SJCRH30 (cell line): ENCODE measurements around the gene RNF214. TPM values are rescaled to one million over a fixed set of nuclear protein-coding genes. Genes with fewer than 3 reads are reported as not detected.

Experiments used
- DNase-seq, 2 experiments: peaks; one replicate each; pipeline ENCODE4 v3.0.0-alpha.2; 2015 to 2020
- H3K27ac ChIP-seq: fragments of 250-450 bp; sonication (Bioruptor Pico); 2 replicates; pipeline ENCODE4 v1.5.1; 2020; ENCODE audit warnings: mild to moderate bottlenecking, moderate library complexity
- H3K27me3 ChIP-seq: fragments of 250-450 bp; sonication (Bioruptor Pico); 2 replicates; pipeline ENCODE4 v1.5.1; 2020; ENCODE audit warnings: mild to moderate bottlenecking, moderate library complexity
- H3K36me3 ChIP-seq: fragments of 250-450 bp; sonication (Bioruptor Pico); 2 replicates; pipeline ENCODE4 v1.5.1; 2020; ENCODE audit warnings: mild to moderate bottlenecking, moderate library complexity
- H3K4me1 ChIP-seq: fragments of 250-450 bp; sonication (Bioruptor Pico); 2 replicates; pipeline ENCODE4 v1.5.1; 2020; ENCODE audit warnings: mild to moderate bottlenecking, moderate library complexity
- H3K4me3 ChIP-seq: fragments of 250-450 bp; sonication (Bioruptor Pico); 2 replicates; pipeline ENCODE4 v1.5.1; 2020; ENCODE audit warnings: mild to moderate bottlenecking, moderate library complexity
- H3K9me3 ChIP-seq: fragments of 250-450 bp; sonication (Bioruptor Pico); replicated peaks from 2 replicates; pipeline ENCODE4 v1.5.1; 2020; ENCODE audit warnings: mild to moderate bottlenecking, moderate library complexity
- total RNA-seq: library from RNA; depleted of rRNA; stranded (reverse); fragments of >200 nt; shearing (Covaris generic); gene quantifications from 2 replicates; pipeline ENCODE4 v1.2.3, GENCODE V29; 2014

RNF214 gene
- total RNA-seq, 1 experiment from 2014 or later, result 12.4 TPM

DNA sequence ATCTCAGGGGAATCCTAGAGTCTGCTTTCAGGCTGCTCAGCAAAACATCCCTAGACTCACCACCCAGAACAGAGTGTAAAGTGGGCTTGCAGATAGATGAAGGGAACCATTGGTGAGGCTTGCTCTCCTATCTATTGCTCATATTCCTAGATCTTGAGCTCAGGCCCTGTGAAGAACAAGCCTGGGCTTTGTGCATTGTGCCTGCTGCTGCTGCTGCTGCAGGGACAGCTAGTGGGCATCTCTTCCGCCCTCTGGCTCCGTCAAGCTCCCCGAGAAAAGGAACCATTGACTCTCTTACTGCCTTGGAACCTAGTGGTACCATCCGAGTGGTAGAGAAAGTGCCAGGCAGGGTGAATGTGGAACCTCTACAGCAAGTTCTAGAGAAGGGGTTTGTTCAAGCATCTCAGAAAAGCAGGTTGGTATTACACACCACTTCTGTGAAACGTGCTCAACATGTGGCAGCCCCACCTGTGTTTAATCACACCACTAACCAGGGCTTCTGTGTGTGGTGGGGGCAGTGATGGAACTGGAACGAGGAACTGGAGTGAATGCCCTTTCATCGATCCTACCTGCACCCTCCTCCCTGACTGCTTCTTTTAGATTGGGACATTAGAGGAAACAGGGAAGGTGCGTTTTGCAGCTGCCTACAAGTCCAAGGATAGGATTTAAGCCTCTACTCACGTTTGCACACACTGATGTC, 63.1 kb downstream of the RNF214 start:
- Histone ChIP-seq H3K9me3 (no peaks in the 10 kb centered on the region), H3K4me1 (no peaks in the 10 kb centered on the region), H3K4me3 (no peak overlapping the region), H3K27me3 (no peaks in the 10 kb centered on the region), H3K27ac (no peak overlapping the region), H3K36me3 (no peaks in the 10 kb centered on the region)
- DNase-seq, result no peak

GRCh38 chr11:117296881-117297280, 64.4 kb downstream of the RNF214 start:
- H3K4me1 ChIP-seq, result no peaks in the 10 kb centered on the region
- no peak overlapping the region for H3K27ac ChIP-seq
- no peak for DNase-seq
- H3K27me3 ChIP-seq, result no peaks in the 10 kb centered on the region
- no peaks in the 10 kb centered on the region for H3K36me3 ChIP-seq
- no peaks in the 10 kb centered on the region for H3K9me3 ChIP-seq
- H3K4me3 ChIP-seq, result no peak overlapping the region

- no peaks in the 10 kb centered on the region for H3K4me1 ChIP-seq
- no peaks in the 10 kb centered on the region for H3K36me3 ChIP-seq
- no peaks in the 10 kb centered on the region for H3K27me3 ChIP-seq
- H3K9me3 ChIP-seq, result no peaks in the 10 kb centered on the region
- no peak for DNase-seq
- H3K4me3 ChIP-seq, result no peak overlapping the region
- no peak overlapping the region for H3K27ac ChIP-seq
These were observed 65.7 kb downstream of the RNF214 start for GRCh38 chr11:117298195-117298594.

DNA sequence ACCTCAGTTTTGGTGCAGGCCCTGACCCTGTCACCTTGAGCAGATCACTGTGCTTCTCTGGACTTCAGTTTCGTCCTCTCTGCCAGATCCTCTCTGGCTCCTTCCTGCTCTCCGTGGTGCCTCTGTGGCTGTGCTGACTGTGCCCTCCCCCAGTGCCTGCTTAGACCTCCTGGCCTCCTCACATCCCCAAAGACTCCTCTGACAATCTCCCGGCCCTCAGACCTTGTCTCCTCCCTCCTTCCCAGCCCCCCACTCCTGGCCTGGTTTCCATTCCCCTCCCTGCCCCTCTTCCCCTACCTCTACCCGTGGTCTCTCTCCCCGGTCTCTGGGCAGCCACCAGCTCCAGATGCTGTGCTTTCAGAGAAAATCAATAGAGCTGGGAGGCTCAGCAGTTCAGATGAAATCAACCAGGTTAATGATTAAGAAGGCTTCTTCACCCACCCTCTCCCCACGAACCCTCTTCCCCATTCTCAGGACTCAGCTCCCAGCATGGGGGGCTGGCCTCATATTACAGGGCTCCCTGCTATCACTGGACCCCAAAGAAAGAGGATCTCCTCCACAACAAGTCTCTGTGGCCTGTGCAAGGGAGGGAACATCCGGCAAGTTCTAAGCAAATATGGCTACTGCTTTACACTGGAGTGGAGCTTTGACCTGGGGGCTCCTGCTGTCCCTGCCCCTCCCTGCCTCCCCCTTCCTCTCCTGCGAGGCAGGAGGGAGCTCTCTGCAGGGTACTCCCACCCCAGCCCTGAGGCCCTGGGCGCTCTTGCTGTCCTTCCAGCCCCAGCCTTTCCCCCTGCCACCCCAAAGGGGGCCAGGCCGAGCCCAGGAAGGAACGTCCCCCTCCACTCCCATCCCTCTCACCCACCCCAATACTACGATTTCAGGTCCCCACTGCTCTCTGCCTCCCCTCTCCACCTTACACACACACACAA, 67.1 kb downstream of the RNF214 start:
- Histone ChIP-seq H3K36me3 (no peaks in the 10 kb centered on the region), H3K9me3 (no peaks in the 10 kb centered on the region), H3K27ac (0 out of 2 replicates have a peak overlapping the region, but pooled peaks have one; percentile 7)

DNA sequence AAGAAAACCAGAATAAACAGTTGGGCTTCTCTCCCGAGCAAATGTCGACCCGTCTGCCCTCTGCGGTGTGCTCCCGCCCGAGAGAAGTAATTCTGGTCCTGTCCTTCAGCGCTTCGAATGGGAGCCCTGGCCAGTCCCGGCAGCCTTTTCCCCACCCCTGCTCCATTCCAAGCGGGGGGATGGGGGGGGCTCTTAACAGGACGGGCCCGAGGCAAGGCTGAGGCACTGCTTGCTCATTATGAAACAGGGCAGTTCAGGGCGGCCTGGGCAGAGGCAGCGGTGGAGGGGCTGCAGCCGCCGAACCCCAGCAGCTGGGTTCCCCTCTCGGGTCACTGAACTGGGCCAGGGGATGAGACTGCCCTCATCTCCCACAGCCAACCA, 67.8 kb downstream of the RNF214 start:
- peak; percentile 45 to 56 for DNase-seq
- H3K4me3 ChIP-seq, result peak overlapping the region; percentile 50
- no peaks in the 10 kb centered on the region for H3K27me3 ChIP-seq
- 0 out of 2 replicates have a peak overlapping the region, but pooled peaks have one; percentile 7 for H3K27ac ChIP-seq
- H3K9me3 ChIP-seq, result no peaks in the 10 kb centered on the region
- H3K36me3 ChIP-seq, result no peaks in the 10 kb centered on the region
- H3K4me1 ChIP-seq, result no peaks in the 10 kb centered on the region

More for the DNA sequence above, 67.1 kb downstream of the RNF214 start:
- DNase-seq, result peak; percentile 8 to 11
- Histone ChIP-seq H3K4me1 (no peaks in the 10 kb centered on the region), H3K27me3 (no peaks in the 10 kb centered on the region), H3K4me3 (peak overlapping the region; percentile 50)

DNA sequence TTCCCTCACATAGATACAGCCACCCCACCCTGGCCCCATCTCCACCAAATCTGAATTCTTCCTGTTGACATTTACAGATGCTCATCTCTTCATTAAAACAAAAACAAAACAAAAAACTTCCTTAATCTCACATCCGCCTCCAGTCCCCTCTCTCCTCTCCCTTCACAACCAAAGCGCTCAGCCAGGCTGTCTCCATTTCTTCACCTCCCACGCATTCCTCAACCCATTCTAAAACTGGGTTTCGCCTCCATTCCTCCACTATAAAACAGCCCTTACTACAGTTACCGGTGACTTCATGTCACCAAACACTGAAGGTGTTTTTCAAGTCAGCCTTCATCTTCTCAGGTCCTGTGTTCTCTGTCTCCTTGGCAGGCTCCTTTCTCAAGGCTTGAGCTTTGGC, 68.3 kb downstream of the RNF214 start:
- no peaks in the 10 kb centered on the region for H3K27me3 ChIP-seq
- H3K4me1 ChIP-seq, result no peaks in the 10 kb centered on the region
- no peak overlapping the region for H3K27ac ChIP-seq
- H3K4me3 ChIP-seq, result peak overlapping the region; percentile 50; the same call in 1 of the 2 replicates
- no peak for DNase-seq
- H3K36me3 ChIP-seq, result no peaks in the 10 kb centered on the region
- H3K9me3 ChIP-seq, result no peaks in the 10 kb centered on the region

DNA sequence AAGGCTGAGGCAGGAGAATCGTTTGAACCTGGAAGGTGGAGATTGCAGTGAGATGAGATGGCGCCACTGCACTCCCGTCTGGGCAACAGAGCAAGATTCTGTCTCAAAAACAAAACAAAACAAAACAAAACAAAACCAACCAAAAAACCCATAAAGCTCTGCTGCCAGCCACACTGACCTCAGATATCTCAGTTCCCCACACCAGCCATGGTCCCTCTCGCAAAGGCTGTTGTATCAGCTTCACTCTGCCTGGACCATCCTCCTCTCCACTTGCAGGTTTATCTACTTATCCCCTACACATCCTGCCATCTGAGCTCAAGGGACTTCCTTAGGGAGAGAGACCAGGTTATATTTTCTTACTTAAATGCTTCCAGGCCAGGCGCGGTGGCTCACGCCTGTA, 69.8 kb downstream of the RNF214 start:
- no peak overlapping the region for H3K4me3 ChIP-seq
- no peak overlapping the region for H3K27ac ChIP-seq
- no peaks in the 10 kb centered on the region for H3K36me3 ChIP-seq
- DNase-seq, result no peak
- H3K9me3 ChIP-seq, result no peaks in the 10 kb centered on the region
- no peaks in the 10 kb centered on the region for H3K4me1 ChIP-seq
- no peaks in the 10 kb centered on the region for H3K27me3 ChIP-seq

DNA sequence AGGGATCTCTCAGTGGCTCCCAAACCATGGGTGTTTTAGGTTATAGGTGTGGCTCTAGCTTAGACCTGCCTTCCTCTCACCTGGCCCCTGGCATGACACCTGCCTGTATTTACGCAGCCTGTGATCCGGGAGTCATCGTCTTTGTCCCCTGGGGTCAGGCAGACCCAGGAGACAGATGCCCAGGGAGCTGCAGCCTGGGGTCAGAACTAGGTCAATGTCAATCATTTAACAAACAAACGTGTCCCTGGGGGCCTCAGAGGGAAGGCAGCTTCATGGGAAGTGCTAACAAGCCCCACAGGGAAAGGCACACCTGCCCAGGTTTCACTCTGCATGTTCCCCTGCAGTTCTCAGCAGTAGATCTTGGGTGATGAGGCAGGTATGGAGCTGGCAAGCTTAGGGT, 70.6 kb downstream of the RNF214 start:
- no peak for DNase-seq
- H3K4me1 ChIP-seq, result no peaks in the 10 kb centered on the region
- H3K36me3 ChIP-seq, result no peaks in the 10 kb centered on the region

GRCh38 chr11:117303646-117304315, 71.3 kb downstream of the RNF214 start:
- Histone ChIP-seq H3K27me3 (no peaks in the 10 kb centered on the region), H3K27ac (no peak overlapping the region), H3K36me3 (no peaks in the 10 kb centered on the region), H3K4me1 (no peaks in the 10 kb centered on the region), H3K4me3 (no peak overlapping the region), H3K9me3 (no peaks in the 10 kb centered on the region)
- no peak for DNase-seq

More for the DNA sequence above, 70.6 kb downstream of the RNF214 start:
- Histone ChIP-seq H3K27me3 (no peaks in the 10 kb centered on the region), H3K4me3 (no peak overlapping the region), H3K27ac (no peak overlapping the region), H3K9me3 (no peaks in the 10 kb centered on the region)

- Histone ChIP-seq H3K27ac (no peak overlapping the region), H3K27me3 (no peaks in the 10 kb centered on the region), H3K4me3 (no peak overlapping the region), H3K36me3 (no peaks in the 10 kb centered on the region), H3K4me1 (no peaks in the 10 kb centered on the region), H3K9me3 (no peaks in the 10 kb centered on the region)
- DNase-seq, result no peak
These were observed 72.7 kb downstream of the RNF214 start for GRCh38 chr11:117305145-117305544.

DNA sequence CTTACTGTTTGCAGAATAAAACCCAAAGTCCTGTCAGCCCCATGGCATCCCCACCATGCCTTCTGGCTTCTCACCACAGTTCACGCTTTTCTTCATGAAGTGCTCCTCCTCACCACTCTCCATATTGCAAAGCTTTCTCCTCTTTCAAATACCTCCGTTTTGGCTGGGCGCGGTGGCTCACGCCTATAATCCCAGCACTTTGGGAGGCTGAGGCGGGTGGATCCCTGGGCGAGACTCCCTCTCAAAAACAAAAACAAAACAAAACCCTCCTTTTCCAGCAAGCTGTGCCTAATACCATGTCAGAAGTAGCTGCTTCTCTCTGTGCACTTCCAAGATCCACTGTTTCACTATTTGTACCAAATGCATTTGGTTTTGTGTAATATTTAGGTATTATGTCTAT, 76.8 kb downstream of the RNF214 start:
- DNase-seq, result no peak
- Histone ChIP-seq H3K27ac (no peak overlapping the region), H3K27me3 (no peaks in the 10 kb centered on the region), H3K9me3 (no peaks in the 10 kb centered on the region), H3K4me1 (no peaks in the 10 kb centered on the region), H3K4me3 (no peak overlapping the region), H3K36me3 (no peaks in the 10 kb centered on the region)

- H3K27me3 ChIP-seq, result no peaks in the 10 kb centered on the region
- H3K27ac ChIP-seq, result no peak overlapping the region
- no peaks in the 10 kb centered on the region for H3K9me3 ChIP-seq
- no peak for DNase-seq
- H3K36me3 ChIP-seq, result no peaks in the 10 kb centered on the region
- H3K4me1 ChIP-seq, result no peaks in the 10 kb centered on the region; the same call in 1 of the 2 replicates
- no peak overlapping the region for H3K4me3 ChIP-seq
These were observed 80.6 kb downstream of the RNF214 start for GRCh38 chr11:117313091-117313490.

DNA sequence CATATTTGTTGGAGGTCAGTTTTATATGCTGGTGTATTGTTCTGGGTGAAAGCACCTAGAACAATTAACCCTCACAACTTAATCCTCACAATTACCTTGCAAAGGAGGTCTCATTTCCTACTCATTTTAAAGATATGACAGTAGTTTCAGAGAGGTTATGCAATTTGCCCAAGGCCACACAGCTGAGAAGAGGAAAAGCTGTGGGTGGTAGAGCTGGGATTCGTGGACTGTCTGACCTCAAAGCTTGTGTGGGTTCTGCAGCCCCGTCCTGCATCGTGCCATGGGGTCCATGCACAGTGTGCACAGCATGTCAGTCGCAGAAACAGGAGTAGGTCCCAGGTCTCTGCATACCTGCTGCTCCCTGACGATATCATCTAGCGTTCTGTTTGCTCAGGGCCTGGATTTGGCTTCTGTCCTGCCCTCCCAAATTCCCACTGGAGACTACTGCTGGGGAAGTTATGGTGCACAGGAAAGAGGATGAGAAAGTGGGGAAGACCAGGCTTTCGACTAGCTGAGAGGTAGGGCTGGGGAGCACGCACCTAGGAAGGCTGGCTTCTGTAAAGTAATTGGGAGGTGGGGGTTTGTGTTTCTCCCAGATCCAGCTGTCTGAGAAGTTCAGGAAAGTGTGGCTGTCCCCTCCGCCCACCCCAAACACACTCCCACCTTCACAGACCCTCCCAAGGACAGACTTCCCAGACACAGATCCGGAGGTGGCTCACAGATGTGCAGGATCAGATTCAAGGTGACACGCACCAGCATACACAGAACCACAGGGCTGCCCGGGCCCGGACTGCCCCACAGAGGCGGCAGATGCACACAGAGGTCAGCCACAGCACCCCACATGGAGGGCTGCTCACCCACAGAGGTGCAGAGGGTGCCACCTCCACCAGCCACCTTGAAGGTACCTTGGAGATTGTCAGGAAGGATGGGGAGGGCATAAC, 81.6 kb downstream of the RNF214 start:
- Histone ChIP-seq H3K9me3 (no peaks in the 10 kb centered on the region), H3K27ac (no peak overlapping the region), H3K27me3 (no peaks in the 10 kb centered on the region), H3K4me1 (no peaks in the 10 kb centered on the region; the same call in 1 of the 2 replicates), H3K4me3 (no peak overlapping the region), H3K36me3 (no peaks in the 10 kb centered on the region)
- DNase-seq, result no peak

- no peak overlapping the region for H3K27ac ChIP-seq
- H3K4me3 ChIP-seq, result peak overlapping the region; percentile 74
- H3K9me3 ChIP-seq, result no peaks in the 10 kb centered on the region
- no peaks in the 10 kb centered on the region; the same call in 1 of the 2 replicates for H3K4me1 ChIP-seq
- no peaks in the 10 kb centered on the region for H3K27me3 ChIP-seq
- no peak for DNase-seq
- H3K36me3 ChIP-seq, result no peaks in the 10 kb centered on the region
These were observed 82.4 kb downstream of the RNF214 start for GRCh38 chr11:117314840-117315239.
